ENCODE measurements around the gene CDH4.

CDH4 gene

DNA sequence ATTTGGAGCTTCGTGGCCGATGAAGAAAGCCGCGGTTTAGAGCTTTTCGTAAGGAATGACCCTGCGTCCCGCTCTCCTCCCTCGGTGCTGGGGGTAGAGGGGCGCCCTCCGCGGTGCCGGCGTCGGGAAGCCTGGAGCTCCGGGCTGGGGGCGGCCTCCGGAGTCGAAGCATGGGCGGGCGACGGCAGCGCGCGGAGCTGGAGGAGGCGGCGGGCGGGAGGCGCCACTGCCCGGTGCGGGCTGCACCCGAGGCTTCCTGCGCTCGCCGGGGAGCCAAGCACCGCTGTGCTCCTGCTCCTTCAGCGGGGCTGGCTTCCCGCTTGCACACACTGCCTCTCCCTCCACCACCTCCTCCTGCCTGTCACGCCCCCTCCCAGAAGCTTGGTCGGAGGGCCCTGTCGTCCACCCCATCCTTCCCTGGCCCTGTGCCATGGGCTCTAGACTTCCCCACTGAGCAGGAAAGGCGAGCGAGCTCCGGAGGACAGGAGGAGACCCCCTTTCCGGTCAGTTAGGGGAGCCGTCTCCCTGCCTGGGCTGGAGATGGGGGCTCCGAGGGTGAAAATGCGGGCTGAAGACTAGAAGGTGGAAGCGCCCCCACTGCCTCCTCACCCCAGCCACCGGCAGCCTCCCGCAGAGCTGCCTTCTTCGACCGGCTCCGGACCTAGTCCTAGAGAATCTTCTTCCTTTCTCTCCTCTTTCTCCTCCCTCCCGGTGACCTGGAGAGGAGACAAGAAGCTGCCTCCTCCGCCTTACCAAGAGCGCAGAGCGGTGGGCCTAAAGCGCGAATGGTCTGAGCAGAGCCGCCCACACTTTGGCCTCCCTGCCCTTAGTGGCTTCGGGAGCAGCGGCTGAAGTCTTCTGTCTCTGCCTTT, 1.8 kb downstream of the CDH4 start:
- Histone ChIP-seq H3K9me3 (ENCODE audit: control insufficient read depth in 1 of 2, low read length in 2 of 2) (no peaks in the 10 kb centered on the region), H3K4me3 (ENCODE audit: low read depth in 1 of 2, low read length in 2 of 2) (peak overlapping the region in 1 of 2 donors; percentile 60), H3K27ac (ENCODE audit: low read length) (no peak overlapping the region), H3K27me3 (ENCODE audit: low read depth, low read length) (peaks cover 36% of the 10 kb centered on the region), H3K36me3 (ENCODE audit: control insufficient read depth in 1 of 2, insufficient read depth in 2 of 2, low read length in 2 of 2) (no peaks in the 10 kb centered on the region), H3K4me1 (ENCODE audit: control insufficient read depth in 1 of 2, insufficient read depth in 2 of 2, low read length in 2 of 2) (peaks cover 0 to 25% of the 10 kb centered on the region in 2 donors)

DNA sequence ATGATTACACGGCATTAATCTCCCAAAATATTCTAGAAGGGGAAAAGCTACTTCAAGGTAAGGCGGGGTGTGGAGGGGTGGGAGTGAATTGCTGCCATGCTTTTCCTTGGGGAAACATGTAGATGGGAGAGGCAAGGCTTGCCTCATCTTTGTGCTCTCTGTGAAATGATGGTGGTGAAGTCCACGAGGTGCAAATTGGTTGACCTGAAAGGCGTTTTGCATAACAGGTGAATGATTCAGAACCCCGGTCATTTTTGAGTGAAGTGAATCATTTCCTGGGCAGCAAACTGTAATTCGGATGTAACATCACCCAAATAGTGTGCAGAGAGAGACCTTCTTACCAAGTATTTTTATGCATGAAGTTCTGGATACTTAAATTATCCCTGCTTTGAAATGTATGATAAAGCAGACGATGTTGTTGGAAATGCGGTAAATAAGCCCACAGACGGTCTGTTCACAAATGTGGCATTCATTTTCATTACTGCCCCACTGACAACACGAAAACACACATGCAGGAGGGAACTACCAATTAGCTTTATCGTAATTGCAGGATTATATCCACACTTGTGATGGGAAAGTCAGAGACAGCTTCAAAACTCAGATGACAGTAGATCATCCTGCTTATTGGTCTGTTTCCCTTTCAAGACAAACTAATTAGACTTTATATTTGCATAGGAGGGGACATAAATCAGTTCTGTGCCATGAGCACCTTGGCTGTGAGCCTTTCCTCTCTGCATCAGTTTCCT, 3.0 kb downstream of the CDH4 start:
- Histone ChIP-seq H3K4me3 (ENCODE audit: low read depth in 1 of 2, low read length in 2 of 2) (no peak overlapping the region), H3K4me1 (ENCODE audit: control insufficient read depth in 1 of 2, insufficient read depth in 2 of 2, low read length in 2 of 2) (peaks cover 0 to 25% of the 10 kb centered on the region in 2 donors), H3K9me3 (ENCODE audit: control insufficient read depth in 1 of 2, low read length in 2 of 2) (peaks cover 0 to 6% of the 10 kb centered on the region in 2 donors), H3K27ac (ENCODE audit: low read length) (no peak overlapping the region), H3K36me3 (ENCODE audit: control insufficient read depth in 1 of 2, insufficient read depth in 2 of 2, low read length in 2 of 2) (no peaks in the 10 kb centered on the region), H3K27me3 (ENCODE audit: low read depth, low read length) (peaks cover 26% of the 10 kb centered on the region)

DNA sequence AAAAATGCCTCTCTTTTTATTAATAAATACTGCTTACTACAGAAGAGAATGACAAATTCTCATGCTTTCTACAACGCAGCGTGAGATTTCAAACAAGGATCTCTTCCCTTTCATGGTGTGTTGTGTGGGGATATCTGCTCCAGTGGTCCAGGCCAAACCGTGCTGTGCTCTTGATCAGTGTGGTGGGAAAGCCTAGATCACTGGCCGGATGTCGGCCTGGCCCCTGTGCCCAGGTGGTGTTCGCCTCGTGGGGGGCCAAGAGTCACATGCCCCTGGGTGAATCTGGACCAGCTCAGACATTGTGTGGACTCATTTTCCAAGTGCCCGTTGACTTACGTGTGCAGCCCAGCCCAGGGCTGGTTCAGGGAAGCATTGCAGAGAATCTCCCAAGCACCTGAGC, 4.3 kb downstream of the CDH4 start:
- Histone ChIP-seq H3K27ac (ENCODE audit: low read length) (no peak overlapping the region), H3K27me3 (ENCODE audit: low read depth, low read length) (peaks cover 15% of the 10 kb centered on the region), H3K36me3 (ENCODE audit: control insufficient read depth in 1 of 2, insufficient read depth in 2 of 2, low read length in 2 of 2) (no peaks in the 10 kb centered on the region), H3K9me3 (ENCODE audit: control insufficient read depth in 1 of 2, low read length in 2 of 2) (peaks cover 0 to 6% of the 10 kb centered on the region in 2 donors), H3K4me3 (ENCODE audit: low read depth in 1 of 2, low read length in 2 of 2) (no peak overlapping the region), H3K4me1 (ENCODE audit: control insufficient read depth in 1 of 2, insufficient read depth in 2 of 2, low read length in 2 of 2) (peaks cover 0 to 25% of the 10 kb centered on the region in 2 donors)

DNA sequence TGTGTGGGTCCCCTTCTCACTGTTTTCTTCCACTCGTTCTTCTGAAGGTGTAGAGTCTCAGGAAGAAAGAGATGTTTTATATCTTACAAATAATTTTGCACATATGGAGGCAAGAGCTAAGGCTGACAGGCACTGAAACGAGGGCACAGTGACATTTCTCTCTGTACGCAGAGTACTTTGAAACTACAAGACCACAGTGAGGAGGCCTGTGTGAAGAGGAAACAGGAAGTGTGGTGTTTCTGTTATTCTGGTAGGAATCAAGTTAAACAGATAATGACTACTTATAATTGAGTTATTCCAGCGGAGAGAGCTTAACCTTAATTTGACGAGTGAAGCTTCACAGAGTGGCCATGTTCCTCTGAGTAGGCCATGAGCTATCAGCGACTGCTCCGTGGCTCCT, 4.8 kb downstream of the CDH4 start:
- Histone ChIP-seq H3K4me3 (ENCODE audit: low read depth in 1 of 2, low read length in 2 of 2) (no peak overlapping the region), H3K4me1 (ENCODE audit: control insufficient read depth in 1 of 2, insufficient read depth in 2 of 2, low read length in 2 of 2) (peaks cover 0 to 20% of the 10 kb centered on the region in 2 donors), H3K9me3 (ENCODE audit: control insufficient read depth in 1 of 2, low read length in 2 of 2) (peaks cover 0 to 6% of the 10 kb centered on the region in 2 donors), H3K27ac (ENCODE audit: low read length) (no peak overlapping the region), H3K27me3 (ENCODE audit: low read depth, low read length) (peaks cover 10% of the 10 kb centered on the region), H3K36me3 (ENCODE audit: control insufficient read depth in 1 of 2, insufficient read depth in 2 of 2, low read length in 2 of 2) (no peaks in the 10 kb centered on the region)

DNA sequence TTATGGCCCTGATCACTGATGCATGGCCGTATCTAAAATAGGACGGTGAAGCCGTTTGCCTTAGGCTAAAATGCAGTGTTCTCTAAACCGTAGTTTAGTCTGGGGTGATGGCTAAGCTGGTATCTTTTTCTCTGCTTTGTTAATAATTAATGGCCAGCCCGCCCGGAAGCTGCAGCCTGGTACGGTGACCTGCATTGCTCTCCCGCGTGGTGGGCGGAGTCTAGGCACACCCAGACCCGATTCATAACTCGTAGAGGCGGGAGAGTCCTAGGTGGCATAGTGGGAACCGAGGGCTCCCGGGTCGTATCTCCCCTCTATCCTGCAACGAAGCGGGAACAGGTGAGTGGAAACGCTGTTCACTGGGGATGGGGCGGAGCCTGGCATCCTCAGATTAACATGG, 5.5 kb downstream of the CDH4 start:
- Histone ChIP-seq H3K27me3 (ENCODE audit: low read depth, low read length) (peaks cover 10% of the 10 kb centered on the region), H3K27ac (ENCODE audit: low read length) (no peak overlapping the region), H3K4me3 (ENCODE audit: low read depth in 1 of 2, low read length in 2 of 2) (no peak overlapping the region), H3K9me3 (ENCODE audit: control insufficient read depth in 1 of 2, low read length in 2 of 2) (peaks cover 0 to 6% of the 10 kb centered on the region in 2 donors), H3K36me3 (ENCODE audit: control insufficient read depth in 1 of 2, insufficient read depth in 2 of 2, low read length in 2 of 2) (no peaks in the 10 kb centered on the region), H3K4me1 (ENCODE audit: control insufficient read depth in 1 of 2, insufficient read depth in 2 of 2, low read length in 2 of 2) (peaks cover 0 to 17% of the 10 kb centered on the region in 2 donors)

DNA sequence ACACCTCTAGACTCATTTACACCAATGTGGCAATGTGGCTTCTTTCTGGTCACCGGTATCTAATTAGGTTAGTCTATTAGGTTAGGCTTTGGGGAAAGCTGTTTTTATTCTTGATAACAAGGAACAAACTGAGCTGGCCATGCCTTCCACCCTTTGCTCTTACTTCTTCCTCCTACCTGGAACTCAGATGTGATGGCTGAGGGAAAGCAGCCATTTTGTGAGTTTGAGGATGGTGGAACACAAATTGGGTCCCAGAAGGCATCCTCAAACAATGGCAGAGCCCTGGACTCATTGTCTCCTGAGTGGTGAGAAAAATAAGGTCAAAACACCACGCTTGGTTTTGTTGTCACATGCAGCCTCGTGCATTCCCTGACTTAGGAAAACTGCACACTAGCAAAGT, 7.7 kb downstream of the CDH4 start:
- no peaks in the 10 kb centered on the region for H3K4me1 ChIP-seq (ENCODE audit: control insufficient read depth in 1 of 2, insufficient read depth in 2 of 2, low read length in 2 of 2)
- no peak overlapping the region for H3K4me3 ChIP-seq (ENCODE audit: low read depth in 1 of 2, low read length in 2 of 2)
- H3K36me3 ChIP-seq (ENCODE audit: control insufficient read depth in 1 of 2, insufficient read depth in 2 of 2, low read length in 2 of 2) = no peaks in the 10 kb centered on the region
- H3K27ac ChIP-seq (ENCODE audit: low read length) = no peak overlapping the region
- peaks cover 0 to 6% of the 10 kb centered on the region in 2 donors for H3K9me3 ChIP-seq (ENCODE audit: control insufficient read depth in 1 of 2, low read length in 2 of 2)
- H3K27me3 ChIP-seq (ENCODE audit: low read depth, low read length) = peaks cover 4% of the 10 kb centered on the region

DNA sequence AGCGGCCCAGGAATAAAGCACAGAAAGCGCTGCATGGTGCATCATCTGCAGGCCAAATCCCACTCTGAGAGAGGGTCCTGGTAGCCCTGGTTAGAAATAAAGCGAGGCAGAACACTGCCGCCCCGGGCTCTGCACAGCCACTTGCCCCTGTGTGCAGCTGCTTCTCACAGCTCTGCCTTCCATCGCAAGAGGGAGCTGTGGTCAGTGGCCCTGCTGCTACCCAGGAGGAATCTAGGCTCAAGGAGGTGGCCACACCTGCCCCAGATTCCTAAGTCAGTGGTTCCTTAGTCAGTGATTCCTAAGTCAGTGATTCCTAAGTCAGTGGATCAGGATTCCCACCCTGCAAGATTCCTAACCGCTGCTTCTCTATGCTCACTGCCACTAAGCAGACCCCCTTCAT, 8.8 kb downstream of the CDH4 start:
- Histone ChIP-seq H3K4me3 (ENCODE audit: low read depth in 1 of 2, low read length in 2 of 2) (no peak overlapping the region), H3K27ac (ENCODE audit: low read length) (no peak overlapping the region), H3K27me3 (ENCODE audit: low read depth, low read length) (no peaks in the 10 kb centered on the region), H3K36me3 (ENCODE audit: control insufficient read depth in 1 of 2, insufficient read depth in 2 of 2, low read length in 2 of 2) (no peaks in the 10 kb centered on the region), H3K9me3 (ENCODE audit: control insufficient read depth in 1 of 2, low read length in 2 of 2) (peaks cover 0 to 6% of the 10 kb centered on the region in 2 donors), H3K4me1 (ENCODE audit: control insufficient read depth in 1 of 2, insufficient read depth in 2 of 2, low read length in 2 of 2) (no peaks in the 10 kb centered on the region)

DNA sequence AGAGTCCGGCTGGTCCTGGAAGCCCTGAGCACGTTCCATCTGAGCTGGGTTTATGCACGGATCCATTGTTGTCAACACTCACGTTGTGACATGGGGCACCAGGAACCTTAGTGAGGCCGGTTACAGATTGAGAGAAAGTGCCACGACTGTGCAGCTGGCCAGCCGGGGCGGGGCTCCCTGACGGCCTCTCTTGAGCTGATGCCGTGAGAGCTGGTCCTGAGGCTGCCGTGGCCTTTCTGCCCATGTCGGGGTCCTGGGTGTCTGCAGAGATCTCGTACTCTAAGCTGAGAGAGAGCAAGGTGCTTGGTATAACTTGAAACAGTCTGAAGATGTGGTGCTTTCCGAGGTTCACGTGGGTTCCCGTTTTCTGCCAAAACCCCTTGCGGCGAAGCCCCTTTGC, 10.0 kb downstream of the CDH4 start:
- no peak overlapping the region for H3K4me3 ChIP-seq (ENCODE audit: low read depth in 1 of 2, low read length in 2 of 2)
- peaks cover 0 to 6% of the 10 kb centered on the region in 2 donors for H3K9me3 ChIP-seq (ENCODE audit: control insufficient read depth in 1 of 2, low read length in 2 of 2)
- no peaks in the 10 kb centered on the region for H3K36me3 ChIP-seq (ENCODE audit: control insufficient read depth in 1 of 2, insufficient read depth in 2 of 2, low read length in 2 of 2)
- no peak overlapping the region for H3K27ac ChIP-seq (ENCODE audit: low read length)
- no peaks in the 10 kb centered on the region for H3K4me1 ChIP-seq (ENCODE audit: control insufficient read depth in 1 of 2, insufficient read depth in 2 of 2, low read length in 2 of 2)
- H3K27me3 ChIP-seq (ENCODE audit: low read depth, low read length) = no peaks in the 10 kb centered on the region

DNA sequence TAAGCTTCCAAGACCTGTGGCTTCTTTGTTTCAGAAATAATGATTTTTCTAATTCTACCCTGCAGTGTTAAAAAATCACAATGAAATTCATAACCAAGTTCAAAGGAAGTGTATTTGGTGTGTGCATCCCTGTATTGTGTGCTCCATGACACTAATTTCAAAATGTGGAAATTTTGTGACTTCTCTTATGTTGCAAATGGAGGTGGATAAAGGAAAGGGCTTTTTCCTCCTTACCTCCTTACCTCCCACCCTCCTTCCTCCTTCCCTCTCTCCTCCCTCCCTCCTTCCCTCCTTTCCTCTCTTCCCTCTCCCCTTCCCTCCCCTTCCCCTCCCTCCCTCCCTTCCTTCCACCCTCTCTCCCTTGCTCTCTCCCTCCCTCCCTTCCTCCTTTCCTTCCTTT, 10.5 kb downstream of the CDH4 start:
- no peaks in the 10 kb centered on the region for H3K36me3 ChIP-seq (ENCODE audit: control insufficient read depth in 1 of 2, insufficient read depth in 2 of 2, low read length in 2 of 2)
- H3K4me1 ChIP-seq (ENCODE audit: control insufficient read depth in 1 of 2, insufficient read depth in 2 of 2, low read length in 2 of 2) = no peaks in the 10 kb centered on the region
- peaks cover 0 to 6% of the 10 kb centered on the region in 2 donors for H3K9me3 ChIP-seq (ENCODE audit: control insufficient read depth in 1 of 2, low read length in 2 of 2)
- H3K27me3 ChIP-seq (ENCODE audit: low read depth, low read length) = no peaks in the 10 kb centered on the region
- no peak overlapping the region for H3K4me3 ChIP-seq (ENCODE audit: low read depth in 1 of 2, low read length in 2 of 2)
- H3K27ac ChIP-seq (ENCODE audit: low read length) = no peak overlapping the region

DNA sequence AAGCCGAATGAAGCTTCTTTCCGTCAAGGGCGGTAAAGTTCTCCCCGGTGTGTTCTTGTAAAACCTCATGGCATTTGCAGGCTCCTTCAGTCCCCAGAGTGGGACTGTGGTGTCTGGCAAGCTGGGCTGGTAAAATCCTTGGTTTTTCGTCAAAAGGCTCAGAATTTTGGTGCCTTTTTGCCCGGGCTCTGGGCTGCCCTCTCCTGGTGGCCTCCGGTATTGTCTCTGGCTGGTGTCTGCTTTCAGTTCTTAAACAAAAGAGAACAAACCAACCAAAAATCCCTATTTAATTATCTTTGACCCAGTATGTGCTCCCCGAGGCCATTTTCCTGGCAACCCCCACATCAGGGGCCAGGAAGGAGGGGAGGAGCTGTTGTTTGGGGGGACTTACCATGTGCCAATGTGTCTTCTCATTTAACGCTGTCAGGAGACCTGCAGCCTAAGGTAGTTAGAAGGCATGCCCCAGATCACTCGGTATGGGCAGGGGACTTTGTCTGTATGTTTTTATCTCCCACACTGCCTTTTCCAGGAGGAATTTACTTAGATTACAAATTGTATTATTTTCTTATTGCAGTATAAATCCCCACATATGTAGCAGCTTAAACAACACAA, 11.1 kb downstream of the CDH4 start:
- Histone ChIP-seq H3K27me3 (ENCODE audit: low read depth, low read length) (no peaks in the 10 kb centered on the region), H3K4me3 (ENCODE audit: low read depth in 1 of 2, low read length in 2 of 2) (no peak overlapping the region), H3K4me1 (ENCODE audit: control insufficient read depth in 1 of 2, insufficient read depth in 2 of 2, low read length in 2 of 2) (no peaks in the 10 kb centered on the region), H3K27ac (ENCODE audit: low read length) (no peak overlapping the region), H3K36me3 (ENCODE audit: control insufficient read depth in 1 of 2, insufficient read depth in 2 of 2, low read length in 2 of 2) (no peaks in the 10 kb centered on the region), H3K9me3 (ENCODE audit: control insufficient read depth in 1 of 2, low read length in 2 of 2) (peaks cover 0 to 6% of the 10 kb centered on the region in 2 donors)

DNA sequence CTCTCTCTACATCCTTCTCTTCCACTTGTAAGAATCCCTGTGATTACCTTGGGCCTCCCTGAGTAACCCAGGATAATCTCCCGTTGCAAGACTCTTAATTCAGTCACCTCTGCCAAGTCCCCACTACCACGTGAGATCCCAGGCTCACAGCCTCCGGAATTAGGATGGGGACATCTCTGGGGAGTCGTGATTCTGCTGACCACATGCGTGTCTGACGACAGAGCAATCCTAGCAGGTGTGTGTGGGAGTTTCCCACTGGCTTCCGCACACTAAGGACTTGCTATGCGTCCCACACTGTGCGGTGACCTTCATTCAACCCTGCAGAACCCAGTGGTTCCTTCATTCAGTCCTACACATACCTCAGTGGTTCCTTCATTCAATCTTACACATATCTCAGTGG, 11.9 kb downstream of the CDH4 start:
- Histone ChIP-seq H3K27ac (ENCODE audit: low read length) (no peak overlapping the region), H3K4me1 (ENCODE audit: control insufficient read depth in 1 of 2, insufficient read depth in 2 of 2, low read length in 2 of 2) (no peaks in the 10 kb centered on the region), H3K27me3 (ENCODE audit: low read depth, low read length) (no peaks in the 10 kb centered on the region), H3K36me3 (ENCODE audit: control insufficient read depth in 1 of 2, insufficient read depth in 2 of 2, low read length in 2 of 2) (no peaks in the 10 kb centered on the region), H3K4me3 (ENCODE audit: low read depth in 1 of 2, low read length in 2 of 2) (no peak overlapping the region), H3K9me3 (ENCODE audit: control insufficient read depth in 1 of 2, low read length in 2 of 2) (peaks cover 0 to 6% of the 10 kb centered on the region in 2 donors)
